ENCODE data around the gene KIF16B.
A peak's percentile ranks its signal among the peaks of the same experiment; 100 is the strongest.
"Not testable (repeated sequence)": the region's sequence is repeated elsewhere in the genome, so short reads cannot be mapped to it uniquely, and the experiment has no call there.

KIF16B gene, protein sequence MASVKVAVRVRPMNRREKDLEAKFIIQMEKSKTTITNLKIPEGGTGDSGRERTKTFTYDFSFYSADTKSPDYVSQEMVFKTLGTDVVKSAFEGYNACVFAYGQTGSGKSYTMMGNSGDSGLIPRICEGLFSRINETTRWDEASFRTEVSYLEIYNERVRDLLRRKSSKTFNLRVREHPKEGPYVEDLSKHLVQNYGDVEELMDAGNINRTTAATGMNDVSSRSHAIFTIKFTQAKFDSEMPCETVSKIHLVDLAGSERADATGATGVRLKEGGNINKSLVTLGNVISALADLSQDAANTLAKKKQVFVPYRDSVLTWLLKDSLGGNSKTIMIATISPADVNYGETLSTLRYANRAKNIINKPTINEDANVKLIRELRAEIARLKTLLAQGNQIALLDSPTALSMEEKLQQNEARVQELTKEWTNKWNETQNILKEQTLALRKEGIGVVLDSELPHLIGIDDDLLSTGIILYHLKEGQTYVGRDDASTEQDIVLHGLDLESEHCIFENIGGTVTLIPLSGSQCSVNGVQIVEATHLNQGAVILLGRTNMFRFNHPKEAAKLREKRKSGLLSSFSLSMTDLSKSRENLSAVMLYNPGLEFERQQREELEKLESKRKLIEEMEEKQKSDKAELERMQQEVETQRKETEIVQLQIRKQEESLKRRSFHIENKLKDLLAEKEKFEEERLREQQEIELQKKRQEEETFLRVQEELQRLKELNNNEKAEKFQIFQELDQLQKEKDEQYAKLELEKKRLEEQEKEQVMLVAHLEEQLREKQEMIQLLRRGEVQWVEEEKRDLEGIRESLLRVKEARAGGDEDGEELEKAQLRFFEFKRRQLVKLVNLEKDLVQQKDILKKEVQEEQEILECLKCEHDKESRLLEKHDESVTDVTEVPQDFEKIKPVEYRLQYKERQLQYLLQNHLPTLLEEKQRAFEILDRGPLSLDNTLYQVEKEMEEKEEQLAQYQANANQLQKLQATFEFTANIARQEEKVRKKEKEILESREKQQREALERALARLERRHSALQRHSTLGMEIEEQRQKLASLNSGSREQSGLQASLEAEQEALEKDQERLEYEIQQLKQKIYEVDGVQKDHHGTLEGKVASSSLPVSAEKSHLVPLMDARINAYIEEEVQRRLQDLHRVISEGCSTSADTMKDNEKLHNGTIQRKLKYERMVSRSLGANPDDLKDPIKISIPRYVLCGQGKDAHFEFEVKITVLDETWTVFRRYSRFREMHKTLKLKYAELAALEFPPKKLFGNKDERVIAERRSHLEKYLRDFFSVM (N-terminal part only)

GRCh38 chr20:16573001-16573965, at the start of gene KIF16B:
TSS of gene KIF16B (minus strand) at chr20:16573448. CDS start at chr20:16573275, 173 bp downstream.
- DNase-seq = peak; percentile 94

GRCh38 chr20:16622501-16622900, 49.3 kb upstream of the KIF16B start:
- DNase-seq = no peak

GRCh38 chr20:16621435-16622141, 48.3 kb upstream of the KIF16B start:
- no peak for DNase-seq

DNA sequence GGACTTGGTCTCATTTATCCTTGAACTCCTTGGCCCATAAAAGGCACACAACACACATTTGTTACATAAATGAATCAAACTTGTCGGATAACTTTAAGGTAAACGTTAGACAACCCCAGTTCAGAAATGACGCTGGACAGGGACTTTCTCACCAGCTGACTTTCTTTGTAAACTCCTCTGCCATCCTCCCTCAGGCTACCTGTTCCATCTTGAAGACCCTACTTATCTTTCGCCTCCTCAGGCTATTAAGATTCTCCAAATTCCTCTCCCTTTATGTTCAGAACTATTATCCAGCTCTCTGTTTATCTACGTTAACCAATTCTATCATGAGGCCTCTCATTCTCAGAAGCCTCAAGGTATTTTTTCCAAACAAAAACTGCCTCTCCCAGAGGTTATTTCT, 47.7 kb upstream of the KIF16B start:
- no peak for DNase-seq

DNA sequence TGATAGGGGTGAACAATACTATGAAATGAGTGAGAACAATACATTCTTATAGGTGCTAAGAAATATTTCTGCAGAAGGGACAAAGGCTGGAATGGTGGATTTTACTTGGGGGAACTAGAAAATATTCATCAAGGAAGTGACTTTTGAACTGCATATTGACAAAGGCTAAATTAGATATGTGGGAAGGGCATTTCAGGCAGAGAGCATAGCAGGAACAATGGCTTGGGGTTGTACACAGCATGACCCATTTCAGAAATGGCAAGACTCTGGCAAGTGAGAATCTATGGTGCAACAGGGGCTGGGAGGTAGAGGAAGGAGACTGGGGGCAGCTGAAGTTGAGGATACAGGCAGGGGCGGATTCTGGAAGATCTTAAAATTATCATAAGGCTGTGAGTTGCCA, 46.7 kb upstream of the KIF16B start:
- no peak for DNase-seq

GRCh38 chr20:16617056-16617455, 43.8 kb upstream of the KIF16B start:
- no peak for DNase-seq

- DNase-seq = no peak
These were observed 43.1 kb upstream of the KIF16B start for GRCh38 chr20:16616317-16616716.

GRCh38 chr20:16615199-16615598, 42.0 kb upstream of the KIF16B start:
- DNase-seq = no peak

DNA sequence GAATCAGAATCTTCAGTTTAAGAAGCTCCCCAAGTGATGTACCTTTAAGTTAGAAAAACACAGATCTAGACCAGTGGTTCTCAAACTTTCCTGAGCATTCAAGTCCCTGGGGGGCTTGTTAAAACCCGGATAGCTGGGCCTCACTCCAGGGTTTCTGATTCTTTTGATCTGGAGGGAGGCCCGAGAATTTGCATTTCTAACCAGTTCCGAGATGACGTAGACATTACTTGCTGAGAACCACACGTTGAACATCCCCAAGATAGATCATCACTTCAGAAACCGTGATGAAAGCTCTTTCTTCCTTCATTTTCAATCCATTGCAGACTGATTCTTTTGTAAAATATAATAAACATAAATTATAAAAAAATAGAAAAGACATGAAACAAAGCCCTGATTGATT, 40.7 kb upstream of the KIF16B start:
- DNase-seq = no peak

GRCh38 chr20:16612706-16613105, 39.5 kb upstream of the KIF16B start:
- no peak for DNase-seq

DNA sequence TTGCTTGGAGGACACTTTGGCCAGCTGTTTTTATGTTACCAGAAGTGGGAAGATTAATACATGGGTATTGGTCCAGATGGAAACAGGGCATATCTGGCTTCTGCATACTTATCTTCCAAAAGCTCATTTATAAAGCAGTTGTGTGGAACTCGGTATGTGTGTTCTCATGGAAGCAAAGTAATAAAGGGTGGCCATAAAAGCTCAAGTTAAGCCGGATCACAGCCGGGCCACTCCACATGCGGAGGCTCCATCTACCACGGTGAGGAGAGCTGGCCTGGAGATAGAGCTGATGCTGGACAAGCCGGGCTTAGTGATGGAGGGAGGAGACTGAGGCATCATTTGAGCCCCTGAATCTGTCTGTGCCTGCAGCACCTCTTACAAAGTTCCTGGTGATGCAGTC, 38.6 kb upstream of the KIF16B start:
- DNase-seq = no peak

DNA sequence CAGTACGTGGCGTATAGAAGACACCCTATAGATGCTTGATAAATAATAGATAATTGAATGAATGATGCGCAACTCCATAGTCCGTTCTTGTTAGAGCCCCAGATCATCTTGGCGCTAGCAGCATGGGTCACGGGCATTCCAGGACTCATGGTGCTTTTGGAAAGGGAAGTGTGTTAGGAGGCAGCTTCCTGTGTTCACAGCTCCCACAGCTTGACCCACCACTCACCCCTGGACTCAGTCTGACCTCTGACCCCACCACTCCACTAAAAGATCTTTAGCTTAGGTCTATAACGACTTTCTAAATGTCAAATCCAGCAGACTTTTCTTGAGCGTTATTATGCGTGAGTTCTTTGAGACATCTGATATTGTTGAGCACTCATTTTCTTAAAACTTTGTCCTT, 35.8 kb upstream of the KIF16B start:
- DNase-seq = no peak

DNA sequence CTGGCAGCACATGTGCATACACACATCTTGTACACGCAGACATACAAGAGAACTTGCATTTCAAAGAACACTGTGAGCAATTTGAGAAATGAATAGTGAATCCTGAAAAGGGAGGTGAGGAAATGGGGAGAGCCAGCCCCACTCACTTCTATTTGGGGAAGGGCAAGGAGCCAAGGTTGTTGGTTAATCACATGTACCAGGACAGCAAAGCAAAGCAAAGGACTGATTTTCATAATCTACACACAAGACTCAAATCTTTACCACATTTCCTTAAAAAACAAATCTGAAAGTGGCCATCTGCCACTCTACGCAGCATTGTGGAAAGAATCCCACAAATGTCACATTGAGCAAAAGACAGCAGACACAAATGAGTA, 35.0 kb upstream of the KIF16B start:
- DNase-seq = no peak

DNA sequence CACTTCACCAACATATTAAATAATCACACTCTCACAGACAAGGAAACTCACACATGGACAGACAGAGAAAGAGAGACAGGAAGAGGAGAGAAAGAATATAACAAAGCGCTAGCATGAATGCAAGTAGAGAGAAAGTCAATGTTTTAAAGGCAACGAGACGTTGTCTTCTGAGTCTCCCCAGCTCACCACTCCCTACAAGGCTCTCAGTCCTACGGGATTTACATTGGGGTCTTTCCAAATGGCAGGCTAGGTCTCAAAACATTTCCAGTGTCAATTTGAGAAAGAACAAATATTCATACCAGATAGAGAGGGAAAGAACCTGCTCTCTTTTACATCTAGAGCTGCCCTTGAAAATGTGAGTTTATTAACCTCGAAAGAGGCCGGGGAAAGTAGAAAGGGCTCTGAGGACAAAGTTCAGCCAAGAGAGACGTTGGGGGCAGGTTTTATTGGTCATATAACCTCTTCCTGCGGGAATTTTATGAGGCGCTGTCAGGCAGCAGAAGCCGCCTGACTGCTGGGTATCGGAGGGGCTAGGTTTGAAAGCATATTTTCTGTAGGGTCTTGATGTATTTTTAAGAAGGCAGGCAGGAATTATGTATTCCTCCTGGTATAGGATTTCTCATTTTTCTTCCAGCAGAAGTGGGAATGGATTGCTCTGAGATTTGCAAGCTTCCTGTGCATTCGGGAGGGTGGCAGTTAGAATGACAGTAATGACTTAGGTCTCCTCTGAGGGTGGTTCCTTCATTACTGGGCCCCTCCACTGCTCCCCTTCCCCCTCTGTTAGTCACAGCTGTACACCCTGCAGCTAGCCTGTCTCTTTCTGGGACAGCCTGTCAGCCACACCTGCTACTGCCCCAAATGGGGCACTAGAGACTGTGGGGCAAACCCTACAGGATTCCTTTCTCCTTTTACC, 34.4 kb upstream of the KIF16B start:
- DNase-seq = no peak

DNA sequence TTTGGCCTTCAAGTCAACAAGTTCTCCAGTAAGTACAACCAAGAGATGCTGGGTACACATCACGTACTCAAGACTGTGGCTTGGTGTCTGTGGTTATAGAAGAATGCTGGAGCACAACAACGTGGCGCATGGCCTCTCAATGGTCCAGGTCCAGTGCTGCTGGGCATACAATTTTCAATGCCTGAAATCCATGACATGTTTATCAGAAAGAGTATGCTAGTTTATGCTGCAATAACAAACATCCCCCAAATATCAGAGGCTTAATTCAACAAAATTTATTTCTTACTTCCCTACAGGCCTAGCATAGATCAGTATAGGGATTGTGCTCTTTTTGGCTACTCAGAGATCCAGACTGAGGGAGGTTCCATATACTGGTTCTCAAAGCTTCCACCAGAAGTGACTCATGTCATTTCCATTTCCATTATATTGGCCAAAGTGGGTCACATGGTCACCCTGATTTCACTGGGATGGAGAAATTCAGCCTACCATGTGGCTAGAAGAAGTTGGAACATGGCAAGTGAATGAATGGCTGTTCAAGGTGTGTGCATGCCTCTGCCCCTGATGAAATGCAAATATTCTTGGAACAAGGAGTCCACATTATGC, 33.3 kb upstream of the KIF16B start:
- no peak for DNase-seq

GRCh38 chr20:16601047-16601446, 27.8 kb upstream of the KIF16B start:
- no peak for DNase-seq

GRCh38 chr20:16599257-16599656, 26.0 kb upstream of the KIF16B start:
- no peak for DNase-seq

DNA sequence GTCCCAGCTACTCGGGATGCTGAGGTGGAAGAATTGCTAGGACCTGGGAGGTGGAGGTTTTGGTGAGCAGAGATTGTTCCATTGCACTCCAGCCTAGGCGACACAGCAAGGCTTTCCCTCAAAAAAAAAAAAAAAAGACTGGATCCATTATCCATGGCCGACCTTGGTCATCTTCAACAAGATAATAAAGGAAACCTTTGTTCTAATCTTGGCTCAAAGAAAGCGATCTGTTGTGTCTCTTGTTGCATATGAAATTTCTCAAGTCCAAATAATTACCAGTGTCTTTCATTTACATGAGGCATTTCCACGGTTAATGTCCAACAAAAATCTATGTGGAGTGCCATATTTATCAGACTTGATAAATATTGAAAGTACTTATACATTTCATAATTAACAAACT, 23.7 kb upstream of the KIF16B start:
- DNase-seq = no peak

DNA sequence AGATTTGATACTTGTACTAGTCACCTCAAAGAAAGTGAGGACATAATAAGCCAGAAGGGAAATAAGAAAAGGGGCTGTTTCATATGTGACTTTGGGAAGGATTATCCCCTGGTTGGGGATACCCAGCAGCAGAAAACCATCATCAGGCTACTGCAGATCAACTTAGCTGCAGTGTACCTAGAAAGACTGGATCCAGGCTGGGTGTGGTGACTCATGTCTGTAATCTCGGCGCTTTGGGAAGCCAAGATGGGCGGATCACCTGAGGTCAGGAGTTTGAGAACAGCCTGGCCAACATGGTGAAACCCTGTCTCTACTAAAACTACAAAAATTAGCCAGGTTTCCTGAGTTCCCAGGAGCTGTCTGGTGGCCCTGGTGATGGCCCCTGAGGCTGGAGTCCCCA, 23.2 kb upstream of the KIF16B start:
- not testable (repeated sequence) for DNase-seq

- no peak for DNase-seq
These were observed 22.1 kb upstream of the KIF16B start for GRCh38 chr20:16595376-16595775.
